SIG-M5 (cell line): Measurements from ENCODE around the gene LIMCH1.

Source experiments
- DNase-seq: peaks from one replicate; lab custom pipeline; 2025; lab: John Stamatoyannopoulos, UW

Gene LIMCH1

DNA sequence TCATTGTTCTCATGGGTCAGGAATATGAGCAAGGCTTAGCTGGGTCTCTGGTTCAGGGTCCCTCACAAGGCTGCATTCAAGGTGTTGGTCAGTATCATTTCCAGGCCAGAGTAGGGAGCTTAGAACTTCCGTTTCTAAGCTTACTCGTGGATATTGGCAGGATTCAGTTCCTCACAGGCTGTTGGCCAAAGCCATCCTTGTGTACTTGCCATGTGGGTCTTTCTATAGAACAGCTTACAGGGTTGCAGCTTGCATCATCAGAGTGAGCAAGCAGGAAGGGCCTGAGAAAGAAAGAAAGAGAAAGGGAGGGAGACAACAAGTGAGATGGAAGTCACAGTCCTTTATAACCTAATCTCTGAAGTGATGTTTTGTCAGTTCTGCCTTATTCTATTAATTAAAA lies 5.1 kb upstream of the LIMCH1 start:
- no peak for DNase-seq

DNA sequence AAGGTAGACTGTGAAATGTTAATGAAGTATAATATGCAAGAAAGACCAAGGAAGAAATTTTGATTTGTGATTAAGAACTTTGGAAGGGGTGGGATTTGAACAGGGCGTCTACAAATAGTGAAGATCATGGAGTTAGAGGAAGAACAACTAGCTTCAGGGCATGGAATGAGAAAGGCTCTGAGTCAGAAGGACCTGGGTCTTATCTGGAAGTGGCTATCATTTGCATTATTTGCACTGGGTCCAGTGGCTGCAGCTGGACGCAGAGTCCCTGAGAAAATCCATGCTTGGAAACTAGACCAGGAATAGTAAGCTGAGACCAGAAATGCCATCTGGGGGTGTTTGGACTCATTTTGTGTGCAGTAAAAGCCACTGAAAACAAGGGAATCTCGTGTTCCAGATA lies 4.3 kb upstream of the LIMCH1 start:
- no peak for DNase-seq

DNA sequence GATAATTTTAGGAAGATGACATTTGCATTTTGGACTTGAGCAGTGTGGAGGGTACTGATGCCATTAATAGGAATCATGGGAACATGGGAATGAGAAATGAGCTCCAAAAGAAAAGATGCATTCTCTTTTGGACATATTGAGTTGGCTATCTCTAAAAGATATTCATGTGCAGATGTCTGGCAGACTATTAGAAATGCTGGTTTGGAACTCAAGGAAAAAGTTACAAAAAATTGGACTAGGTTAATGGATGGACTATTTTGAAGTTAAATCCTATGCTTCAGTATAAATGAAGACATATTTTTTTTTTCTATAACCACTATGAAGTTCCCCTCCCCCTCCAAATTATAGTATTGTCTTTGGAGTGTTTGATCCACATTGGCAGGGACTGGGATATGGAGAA lies 3.6 kb upstream of the LIMCH1 start:
- no peak for DNase-seq

DNA sequence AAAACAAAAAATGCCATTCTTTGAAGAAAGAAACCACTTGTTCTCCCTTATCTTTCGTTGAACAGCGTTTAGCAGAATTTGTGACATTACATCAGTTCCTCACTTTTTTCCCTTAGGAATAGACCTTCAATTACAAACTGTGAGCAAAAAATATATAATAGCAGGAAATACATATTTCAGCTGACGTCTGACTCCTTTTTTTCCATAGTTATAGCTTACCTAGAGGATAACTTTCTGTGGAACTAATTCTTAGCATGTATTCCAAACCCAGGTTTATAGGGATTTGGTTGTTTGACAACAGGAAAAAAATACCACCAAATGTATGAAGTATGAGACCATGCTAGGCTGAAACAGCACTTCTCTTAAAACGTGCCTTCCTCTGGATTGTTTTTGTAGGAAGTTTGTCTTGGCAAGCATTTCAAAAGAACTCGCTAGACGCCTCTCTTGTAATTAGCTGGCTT lies 2.0 kb upstream of the LIMCH1 start:
- DNase-seq = no peak

DNA sequence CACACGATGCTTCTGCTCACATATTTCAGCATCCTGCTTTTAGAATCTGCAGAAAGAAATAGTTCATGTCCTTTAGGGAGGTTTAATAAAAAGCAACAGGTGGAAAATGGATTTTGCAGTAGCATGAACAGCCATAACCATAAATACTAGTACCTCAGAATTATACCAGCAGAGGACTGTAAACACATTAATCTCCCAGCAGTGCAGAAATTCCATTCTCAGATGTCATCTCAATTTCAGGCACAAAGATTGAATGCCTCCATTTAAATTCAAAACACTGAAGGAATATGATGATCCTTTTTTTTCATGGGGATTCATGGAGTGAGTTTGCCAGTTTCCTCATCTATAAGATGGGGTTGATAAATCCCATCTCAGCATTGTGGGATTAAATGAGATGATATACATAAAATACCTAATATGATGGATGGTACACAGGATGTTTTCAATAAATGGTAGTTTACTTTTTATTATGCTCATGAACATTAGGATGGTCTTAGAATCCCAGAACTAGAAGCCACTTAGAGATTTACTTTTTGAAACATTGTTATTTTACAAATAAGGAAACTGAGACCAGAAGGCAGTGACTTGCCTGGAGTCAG lies 566 bp upstream of the LIMCH1 start:
- DNase-seq = no peak

DNA sequence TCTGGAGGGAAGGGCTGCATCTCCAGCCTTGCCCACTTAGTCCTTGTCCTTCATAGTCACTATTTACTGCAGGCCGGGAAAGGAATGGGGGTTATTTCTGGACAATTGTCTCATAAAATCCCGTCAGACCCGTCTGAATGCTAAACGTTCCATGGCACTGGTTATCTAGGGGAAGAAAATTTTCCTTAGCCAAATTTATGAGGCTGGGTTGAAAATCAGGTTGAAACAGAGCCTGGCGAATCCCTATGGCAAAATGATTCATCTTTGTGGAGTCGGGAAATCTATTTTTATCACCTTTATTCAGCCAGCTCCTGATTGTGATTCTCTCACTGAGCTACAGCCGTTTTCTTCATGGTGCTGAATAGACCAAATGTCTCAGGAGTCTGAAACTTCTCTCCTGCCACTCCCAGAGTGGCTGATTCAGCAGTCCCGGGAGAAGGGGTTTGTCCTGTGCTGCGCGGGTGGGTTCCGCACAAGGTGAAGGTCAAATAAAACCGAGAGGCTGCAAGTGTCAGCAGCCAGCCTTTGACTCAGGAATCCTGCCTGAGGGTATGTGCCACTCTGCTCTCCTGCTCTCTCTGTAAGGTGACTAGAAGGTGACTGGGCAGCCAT lies 1.0 kb downstream of the LIMCH1 start:
- DNase-seq = no peak

DNA sequence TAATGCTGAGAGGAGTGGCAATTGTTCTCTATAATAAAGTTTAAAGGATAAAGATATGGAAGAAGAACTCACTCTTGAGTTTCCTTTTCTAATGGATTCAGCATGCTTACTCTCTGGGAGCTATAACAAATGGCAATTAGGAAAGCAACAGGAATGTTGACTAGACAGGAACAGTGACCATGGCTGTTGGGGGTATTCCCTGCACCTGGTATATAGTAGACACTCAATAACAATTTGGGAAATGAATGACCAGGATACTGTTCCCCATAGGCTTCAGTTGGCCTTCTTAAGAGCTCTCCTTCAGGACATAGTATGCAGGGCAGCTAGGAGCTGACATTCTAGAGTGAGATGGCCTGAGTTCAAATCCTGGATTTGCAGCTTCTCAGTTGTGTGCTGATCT lies 1.8 kb downstream of the LIMCH1 start:
- no peak for DNase-seq

DNA sequence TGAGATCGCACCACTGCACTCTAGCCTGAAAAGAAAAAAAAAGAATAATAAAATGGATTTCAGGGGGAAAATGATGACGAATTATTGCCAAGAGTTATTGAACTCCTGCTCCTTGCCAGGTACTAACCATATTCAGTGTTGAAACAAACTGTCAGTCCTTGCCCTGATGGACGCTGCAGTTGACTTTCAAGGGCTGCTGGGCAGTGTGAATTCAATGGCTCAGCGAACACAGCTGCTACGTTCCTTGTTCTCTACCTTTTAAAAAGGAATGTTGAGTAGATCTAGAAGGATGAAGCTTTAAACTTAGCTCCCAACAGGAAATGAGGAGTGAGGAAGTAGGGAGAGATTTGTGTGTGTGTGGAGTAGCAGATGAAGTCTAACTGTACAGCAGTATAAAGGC lies 2.7 kb downstream of the LIMCH1 start:
- no peak for DNase-seq

DNA sequence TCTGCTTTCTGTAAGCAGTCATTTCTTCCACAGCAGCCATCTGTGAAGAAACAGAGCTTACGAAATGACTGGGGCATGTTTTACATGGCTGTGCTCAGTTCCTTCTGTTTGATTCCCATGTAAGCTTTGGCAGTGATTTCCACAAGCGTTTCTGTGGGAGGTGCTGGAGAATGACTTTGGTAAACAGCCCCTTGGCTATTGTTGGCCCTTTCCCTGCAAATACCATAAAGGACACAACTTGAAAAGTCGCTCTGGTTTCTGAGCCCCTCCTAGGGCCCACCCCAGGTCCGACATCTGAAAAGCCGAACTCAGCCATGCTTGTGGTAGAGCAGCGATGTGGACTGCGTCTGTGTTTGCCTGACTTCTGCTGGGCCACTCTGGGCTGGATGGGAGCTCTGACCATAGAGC lies 3.7 kb downstream of the LIMCH1 start:
- DNase-seq = no peak

DNA sequence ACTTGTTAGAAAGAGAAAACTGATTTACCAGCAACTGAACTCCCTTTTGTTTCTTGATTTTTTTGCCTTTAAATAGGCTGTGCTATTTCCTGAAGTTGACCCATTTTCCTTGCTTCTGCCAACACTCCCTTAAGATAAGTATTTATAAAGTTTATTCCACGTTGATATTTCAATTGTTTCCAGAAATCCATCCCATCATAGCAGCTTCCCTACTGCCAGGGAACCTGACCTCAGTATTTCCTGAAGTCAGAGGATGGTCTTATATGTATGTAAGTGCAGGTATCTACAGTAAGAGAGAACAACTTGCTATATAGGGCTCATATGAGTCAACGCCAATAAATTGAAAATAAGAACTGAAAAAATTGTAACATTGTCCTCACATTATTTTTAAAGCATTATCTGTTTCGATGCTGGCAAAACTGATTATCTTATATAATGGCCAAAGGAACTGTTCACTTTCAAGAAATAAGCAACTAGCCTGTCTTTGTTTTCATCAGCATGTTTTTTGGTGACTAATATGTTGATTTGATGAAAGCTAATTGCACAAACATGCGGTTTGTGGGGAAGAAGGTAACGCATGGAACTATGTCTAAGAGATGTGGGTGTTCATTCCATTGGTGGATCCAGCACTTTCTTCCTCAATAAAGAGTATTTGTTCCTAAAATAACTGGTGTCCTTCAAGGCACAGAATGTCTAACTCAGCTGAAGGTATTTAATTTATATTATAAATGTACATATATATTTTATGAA lies 4.7 kb downstream of the LIMCH1 start:
- no peak for DNase-seq

DNA sequence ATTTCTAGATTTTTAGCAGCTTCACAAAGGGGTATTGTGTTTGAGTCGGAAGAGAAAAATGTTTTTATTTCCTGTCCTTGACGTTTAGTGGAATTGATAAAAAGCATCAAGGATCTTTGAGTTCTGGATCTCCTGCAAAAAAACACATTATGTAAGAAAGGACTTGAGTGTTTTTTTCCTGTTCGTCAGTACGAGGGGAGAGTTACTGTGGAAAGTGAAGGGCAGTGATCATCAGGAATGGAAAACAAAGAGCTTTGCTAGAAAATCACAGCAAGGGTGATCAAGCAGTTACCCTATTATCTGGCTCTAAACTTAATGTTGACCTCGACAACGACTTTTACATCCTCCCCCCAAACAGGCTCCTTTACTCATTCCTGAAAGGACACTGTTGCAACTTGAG lies 7.3 kb downstream of the LIMCH1 start:
- DNase-seq = no peak

DNA sequence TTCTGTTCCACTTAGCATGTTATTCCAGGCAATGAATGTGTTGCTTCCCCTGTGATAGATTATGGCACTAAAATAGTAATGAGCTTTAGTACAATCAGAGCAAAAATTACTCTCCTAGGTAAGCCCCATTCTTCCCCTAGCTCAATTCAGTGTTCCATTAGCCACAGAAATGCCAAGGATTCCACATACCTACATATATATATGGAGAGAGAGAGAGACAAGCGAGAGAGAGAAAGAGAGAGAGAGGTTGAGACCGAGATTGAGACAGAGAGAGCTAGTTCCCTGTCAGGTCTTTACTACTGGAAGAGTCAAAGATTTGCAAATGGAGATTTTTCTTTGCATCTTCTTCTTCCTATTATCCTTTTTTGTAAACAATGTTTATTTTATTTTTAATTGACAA lies 8.7 kb downstream of the LIMCH1 start:
- no peak for DNase-seq

DNA sequence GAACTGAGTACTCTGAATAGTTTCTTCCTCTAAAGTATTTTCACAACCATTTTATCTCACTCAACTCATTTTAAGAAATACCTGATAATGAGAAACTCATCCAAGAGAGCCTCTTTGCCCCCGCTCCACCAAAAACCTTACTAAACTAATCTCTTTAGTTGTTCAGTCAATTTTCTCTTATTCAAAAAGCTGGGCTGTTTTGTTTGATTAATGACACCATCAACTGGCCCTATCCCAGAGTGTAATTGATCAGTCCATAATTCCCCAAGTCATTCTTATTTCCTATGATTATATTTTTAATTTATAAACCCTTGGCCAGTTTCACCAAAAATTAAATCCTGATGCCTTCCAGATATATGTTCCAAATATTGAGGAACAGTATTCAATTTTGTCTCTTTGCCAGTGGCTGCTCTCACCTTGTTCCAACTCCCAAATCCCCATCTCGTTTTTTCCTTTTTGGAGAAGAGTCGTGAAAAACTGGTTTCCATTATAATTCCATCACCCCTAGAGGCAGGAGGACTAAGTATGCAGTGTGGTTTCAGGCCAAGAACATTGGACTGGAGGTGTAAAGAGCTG lies 10.4 kb downstream of the LIMCH1 start:
- DNase-seq = no peak

DNA sequence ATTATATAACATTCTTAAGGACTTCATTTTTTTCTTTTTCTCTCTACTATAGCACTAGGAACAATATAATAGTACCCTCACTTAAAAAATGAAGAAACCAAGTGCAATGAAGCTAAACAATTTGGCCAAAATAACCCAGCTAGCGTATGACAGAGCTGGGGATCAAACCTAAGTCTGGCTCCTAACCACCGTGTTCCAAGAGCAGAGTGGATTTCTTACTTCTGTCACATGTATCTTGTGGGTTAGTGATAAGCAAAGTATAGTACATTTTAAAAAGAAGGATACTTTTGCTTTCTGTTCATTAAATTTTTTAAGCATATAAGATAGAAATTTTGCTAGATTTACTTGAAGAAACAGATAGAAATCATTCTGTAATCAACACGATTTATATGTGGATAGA lies 11.5 kb downstream of the LIMCH1 start:
- no peak for DNase-seq

DNA sequence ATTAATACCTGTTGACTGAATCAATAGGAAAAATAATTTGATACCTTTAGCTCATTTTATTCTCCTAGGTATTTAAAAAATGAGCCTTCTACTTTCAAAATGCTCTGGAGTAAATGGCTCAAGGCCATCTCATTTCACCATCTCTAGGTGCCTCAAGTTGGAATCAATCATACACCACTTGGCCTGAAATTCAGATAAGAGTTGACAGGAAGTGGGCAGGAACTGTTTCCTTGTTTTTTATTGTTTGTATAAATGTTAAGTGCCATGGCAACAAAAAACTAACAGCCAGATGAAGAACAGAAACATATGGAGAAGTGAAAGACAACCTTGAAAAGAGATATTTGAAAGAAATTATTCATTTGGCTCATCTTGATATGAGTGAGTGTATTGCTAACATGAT lies 12.4 kb downstream of the LIMCH1 start:
- no peak for DNase-seq

DNA sequence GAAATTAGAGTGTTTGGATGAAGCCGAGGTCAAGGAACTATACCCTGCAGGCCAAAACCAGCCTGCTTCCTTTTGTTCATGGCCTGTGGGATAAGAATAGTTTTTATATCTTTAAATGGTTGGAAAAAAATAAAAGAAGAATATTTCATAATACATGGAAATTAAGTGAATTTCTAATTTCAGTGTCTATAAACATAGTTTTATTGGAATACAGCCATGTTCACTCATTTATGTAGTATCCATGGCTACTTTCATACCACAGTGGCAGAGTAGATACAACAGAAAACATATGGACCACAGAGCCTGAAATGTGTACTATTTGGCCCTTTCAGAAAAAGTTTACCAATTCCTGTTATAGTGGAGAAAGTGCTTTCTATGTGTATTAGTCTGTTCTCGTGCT lies 13.6 kb downstream of the LIMCH1 start:
- no peak for DNase-seq

DNA sequence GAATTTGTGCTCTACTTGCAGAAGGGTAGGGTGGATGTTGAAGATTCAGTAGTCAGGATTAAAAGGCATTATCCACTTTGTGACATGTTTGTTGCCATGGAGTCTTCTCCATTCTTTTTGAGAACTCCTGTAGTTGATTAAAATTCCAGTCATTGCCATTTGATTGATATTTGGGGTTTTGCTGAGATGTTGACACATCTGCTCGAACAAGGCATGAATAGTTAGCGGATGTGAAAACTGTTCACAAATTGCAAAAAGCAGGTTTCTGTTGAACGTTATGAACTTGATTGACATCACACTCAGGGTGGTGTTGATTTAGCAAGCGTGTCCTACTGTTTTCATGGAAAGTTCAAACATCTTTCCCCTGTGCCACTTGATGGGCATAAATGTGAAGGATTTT lies 16.9 kb downstream of the LIMCH1 start:
- no peak for DNase-seq

DNA sequence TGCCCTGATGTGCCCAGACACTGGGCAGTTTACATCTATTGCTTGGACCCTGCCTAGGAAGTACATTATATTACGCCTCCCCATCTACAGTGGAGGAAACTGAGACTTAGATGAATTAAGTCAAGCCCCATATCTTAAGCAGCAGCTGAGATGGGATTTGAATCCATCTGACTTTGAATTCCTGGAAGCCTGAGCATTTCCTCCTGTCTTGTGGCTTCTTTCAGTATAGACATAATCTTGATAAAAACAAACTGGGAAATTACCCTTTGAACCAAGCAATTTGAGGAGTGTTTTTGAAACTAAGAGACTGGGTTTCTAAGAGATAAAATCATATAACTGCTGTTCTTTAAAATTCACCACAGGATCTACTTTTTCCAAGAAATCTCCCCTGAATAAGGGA lies 18.6 kb downstream of the LIMCH1 start:
- DNase-seq = no peak

DNA sequence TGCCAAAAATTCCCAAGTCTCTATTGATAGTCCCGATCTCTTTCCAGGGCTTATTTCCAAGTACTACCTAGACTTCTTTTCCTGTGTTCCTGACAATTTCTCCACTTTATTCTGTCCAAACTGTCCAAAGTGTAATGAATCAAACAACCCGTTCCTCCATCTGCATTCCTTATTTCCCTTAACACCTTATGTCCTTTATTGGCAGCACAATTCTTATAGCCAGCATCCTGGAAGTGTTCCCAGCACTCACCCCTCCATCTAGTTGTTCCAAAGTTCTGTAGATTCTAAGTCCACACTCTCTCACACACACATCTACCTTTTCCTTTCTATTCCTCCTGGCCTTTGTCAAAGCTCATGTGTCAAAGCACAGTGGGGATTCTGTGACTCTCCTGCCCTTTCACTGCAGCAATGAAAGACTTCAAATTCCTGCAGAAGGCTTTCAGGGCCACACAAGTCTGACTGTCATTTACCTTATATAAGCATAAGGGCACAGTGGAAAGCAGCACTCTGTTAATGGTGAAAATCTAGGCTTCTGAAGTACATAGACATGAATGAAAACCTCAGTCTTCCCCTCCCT lies 22.1 kb downstream of the LIMCH1 start:
- no peak for DNase-seq

DNA sequence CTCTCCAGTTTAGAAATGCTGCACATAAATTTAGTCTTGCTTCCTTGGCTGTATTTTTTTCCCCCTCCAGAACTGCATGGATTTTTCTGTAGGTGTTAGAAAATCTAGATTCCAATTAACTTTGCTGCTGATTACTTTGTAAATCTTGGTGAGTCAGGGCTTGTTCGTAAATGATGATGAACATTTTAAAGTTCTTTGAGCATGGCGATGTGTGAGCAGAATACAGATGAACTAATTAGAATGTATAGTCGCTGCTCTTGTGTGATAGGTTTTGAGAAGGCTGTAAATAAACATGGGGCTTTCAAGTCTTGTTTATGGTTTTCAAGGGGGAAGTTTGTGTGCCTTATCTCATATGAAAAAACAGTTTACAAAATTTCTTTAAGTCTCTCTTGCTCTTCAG lies 23.3 kb downstream of the LIMCH1 start:
- no peak for DNase-seq

DNA sequence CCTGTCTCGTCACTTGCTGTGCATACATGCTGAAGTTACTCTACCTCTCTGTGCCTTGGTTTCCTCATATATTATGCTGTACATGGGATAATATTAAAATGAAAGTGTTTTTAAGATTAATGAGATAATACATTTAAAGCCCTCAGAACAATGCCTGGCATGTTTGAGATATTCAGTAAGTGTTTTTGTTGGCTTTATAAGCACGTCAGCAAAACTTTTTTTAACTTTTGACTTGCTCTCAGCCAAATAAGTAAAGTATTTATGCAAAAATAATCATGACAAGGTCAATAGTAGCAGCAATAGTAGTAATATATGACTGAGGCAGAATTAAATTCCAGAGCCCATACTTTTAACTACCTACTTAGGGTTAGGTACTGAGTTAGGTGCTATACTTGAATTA lies 29.2 kb downstream of the LIMCH1 start:
- DNase-seq = no peak

DNA sequence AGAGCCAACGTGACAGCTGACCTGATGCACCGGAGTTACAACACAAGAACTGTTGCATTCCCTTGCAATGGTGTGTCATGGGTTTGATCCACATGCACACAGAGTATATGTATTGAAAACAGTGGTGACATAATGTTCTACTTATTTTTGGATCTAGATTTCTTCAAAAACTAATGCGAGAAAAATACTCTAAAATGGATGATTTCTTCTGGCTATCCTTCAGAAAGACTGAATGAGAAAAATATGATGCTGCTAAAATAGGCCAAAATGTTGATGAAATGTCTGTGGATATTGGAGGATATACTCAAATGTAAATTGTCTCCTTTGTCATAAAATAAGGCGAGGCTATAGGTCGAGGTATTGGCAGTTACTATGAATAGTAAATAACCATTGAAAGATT lies 30.4 kb downstream of the LIMCH1 start:
- DNase-seq = no peak

DNA sequence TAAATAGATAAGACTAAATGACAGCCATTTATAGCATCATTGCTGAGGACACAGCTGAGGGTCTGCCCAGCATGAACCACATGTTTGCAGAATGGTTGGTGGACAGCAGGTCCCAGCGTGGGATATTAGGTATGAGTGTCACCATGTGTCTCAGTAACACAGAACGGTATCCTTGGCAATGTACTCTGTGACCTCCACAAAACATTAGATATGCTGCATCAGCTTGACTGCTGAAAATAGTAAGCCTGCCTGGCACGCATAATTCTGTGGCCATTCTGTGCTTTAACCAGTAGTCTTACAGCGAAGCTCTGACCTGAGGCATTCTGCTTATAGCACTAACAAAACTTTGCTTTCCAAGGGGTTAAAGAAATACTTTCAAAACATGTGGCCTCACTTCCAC lies 32.0 kb downstream of the LIMCH1 start:
- DNase-seq = no peak
